ENCODE data around the gene RASGRP3. TPM values are rescaled to one million over a fixed set of nuclear protein-coding genes. Genes with fewer than 3 reads are reported as not detected.

RASGRP3 gene
- total and polyA plus RNA-seq, 9 of the 15 experiments (the other 6 are each of a cell fraction or from before 2014, with no cell fraction given) = 0.18 to 1.7 (median 1.2) TPM

DNA sequence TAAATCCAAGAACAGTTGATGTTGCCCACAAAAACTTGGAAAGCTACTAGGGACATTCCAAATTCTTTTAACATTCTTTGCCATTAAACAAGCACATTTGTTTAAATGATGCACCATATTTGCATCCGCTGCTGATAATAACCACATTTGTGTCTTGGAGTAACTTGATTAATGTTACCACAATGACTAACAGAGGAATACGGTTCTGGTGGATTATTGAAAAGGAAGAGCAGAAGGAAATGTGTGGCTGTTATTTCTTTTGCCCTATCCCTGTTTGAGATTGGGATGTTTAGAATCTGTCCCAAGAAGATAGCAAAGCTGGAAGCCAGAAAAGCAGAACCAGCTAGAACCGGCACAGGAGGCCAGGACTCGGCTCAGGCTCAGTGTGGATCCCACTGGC is 39.2 kb upstream of the RASGRP3 start (continued):
- TF ChIP-seq, protein P1, sequence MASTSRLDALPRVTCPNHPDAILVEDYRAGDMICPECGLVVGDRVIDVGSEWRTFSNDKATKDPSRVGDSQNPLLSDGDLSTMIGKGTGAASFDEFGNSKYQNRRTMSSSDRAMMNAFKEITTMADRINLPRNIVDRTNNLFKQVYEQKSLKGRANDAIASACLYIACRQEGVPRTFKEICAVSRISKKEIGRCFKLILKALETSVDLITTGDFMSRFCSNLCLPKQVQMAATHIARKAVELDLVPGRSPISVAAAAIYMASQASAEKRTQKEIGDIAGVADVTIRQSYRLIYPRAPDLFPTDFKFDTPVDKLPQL (IDR thresholded peaks at IDR 0.05; ENCODE audit: extremely low read depth, insufficient read length) = no peak
- TF ChIP-seq, protein P2, sequence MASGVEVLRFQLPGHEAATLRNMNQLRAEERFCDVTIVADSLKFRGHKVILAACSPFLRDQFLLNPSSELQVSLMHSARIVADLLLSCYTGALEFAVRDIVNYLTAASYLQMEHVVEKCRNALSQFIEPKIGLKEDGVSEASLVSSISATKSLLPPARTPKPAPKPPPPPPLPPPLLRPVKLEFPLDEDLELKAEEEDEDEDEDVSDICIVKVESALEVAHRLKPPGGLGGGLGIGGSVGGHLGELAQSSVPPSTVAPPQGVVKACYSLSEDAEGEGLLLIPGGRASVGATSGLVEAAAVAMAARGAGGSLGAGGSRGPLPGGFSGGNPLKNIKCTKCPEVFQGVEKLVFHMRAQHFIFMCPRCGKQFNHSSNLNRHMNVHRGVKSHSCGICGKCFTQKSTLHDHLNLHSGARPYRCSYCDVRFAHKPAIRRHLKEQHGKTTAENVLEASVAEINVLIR (CRISPR knock-in tag; IDR thresholded peaks at IDR 0.05) = no peak
- peak; percentile 89 for TF ChIP-seq TCF3 (CRISPR knock-in tag; IDR thresholded peaks at IDR 0.05)
- no peak for TF ChIP-seq SIN3A (IDR thresholded peaks at IDR 0.05; ENCODE audit: borderline replicate concordance in 2 of 2, control insufficient read depth in 1 of 2, low read depth in 2 of 2, low read length in 2 of 2)
- peak; percentile 61; the same call in 1 of the 2 replicates for TF ChIP-seq SMARCA4 (IDR thresholded peaks at IDR 0.05)
- TF ChIP-seq, protein P3, sequence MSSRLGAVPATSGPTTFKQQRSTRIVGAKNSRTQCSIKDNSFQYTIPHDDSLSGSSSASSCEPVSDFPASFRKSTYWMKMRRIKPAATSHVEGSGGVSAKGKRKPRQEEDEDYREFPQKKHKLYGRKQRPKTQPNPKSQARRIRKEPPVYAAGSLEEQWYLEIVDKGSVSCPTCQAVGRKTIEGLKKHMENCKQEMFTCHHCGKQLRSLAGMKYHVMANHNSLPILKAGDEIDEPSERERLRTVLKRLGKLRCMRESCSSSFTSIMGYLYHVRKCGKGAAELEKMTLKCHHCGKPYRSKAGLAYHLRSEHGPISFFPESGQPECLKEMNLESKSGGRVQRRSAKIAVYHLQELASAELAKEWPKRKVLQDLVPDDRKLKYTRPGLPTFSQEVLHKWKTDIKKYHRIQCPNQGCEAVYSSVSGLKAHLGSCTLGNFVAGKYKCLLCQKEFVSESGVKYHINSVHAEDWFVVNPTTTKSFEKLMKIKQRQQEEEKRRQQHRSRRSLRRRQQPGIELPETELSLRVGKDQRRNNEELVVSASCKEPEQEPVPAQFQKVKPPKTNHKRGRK (tag; IDR thresholded peaks at IDR 0.05) = no peak
- peak; percentile 45; the same call in 1 of the 2 replicates for TF ChIP-seq RNF2 (IDR thresholded peaks at IDR 0.05)
- no peak for TF ChIP-seq RAD51 (IDR thresholded peaks at IDR 0.05; ENCODE audit: borderline replicate concordance, low read depth)
- peak; percentile 63 to 64 for TF ChIP-seq TRIM24 (IDR thresholded peaks at IDR 0.05)
- TF ChIP-seq DPF2 (IDR thresholded peaks at IDR 0.05) = 0 out of 2 replicates have a peak, but pooled peaks have one; percentile 37
- TF ChIP-seq CXXC5 (CRISPR knock-in tag; IDR thresholded peaks at IDR 0.05) = 0 out of 2 replicates have a peak, but pooled peaks have one; percentile 10
- 0 out of 2 replicates have a peak, but pooled peaks have one; percentile 49 for TF ChIP-seq SMARCC2 (IDR thresholded peaks at IDR 0.05; ENCODE audit: low read depth)
- peak; percentile 84 for TF ChIP-seq FOSL1 (tag; conservative IDR thresholded peaks at IDR 0.05)
- TF ChIP-seq, protein P4, sequence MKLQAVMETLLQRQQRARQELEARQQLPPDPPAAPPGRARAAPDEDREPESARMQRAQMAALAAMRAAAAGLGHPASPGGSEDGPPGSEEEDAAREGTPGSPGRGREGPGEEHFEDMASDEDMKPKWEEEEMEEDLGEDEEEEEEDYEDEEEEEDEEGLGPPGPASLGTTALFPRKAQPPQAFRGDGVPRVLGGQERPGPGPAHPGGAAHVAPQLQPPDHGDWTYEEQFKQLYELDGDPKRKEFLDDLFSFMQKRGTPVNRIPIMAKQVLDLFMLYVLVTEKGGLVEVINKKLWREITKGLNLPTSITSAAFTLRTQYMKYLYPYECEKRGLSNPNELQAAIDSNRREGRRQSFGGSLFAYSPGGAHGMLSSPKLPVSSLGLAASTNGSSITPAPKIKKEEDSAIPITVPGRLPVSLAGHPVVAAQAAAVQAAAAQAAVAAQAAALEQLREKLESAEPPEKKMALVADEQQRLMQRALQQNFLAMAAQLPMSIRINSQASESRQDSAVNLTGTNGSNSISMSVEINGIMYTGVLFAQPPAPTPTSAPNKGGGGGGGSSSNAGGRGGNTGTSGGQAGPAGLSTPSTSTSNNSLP (IDR thresholded peaks at IDR 0.05; ENCODE audit: borderline replicate concordance, low read depth, low read length) = 0 out of 2 replicates have a peak, but pooled peaks have one; percentile 18
- 0 out of 2 replicates have a peak, but pooled peaks have one; percentile 11 for TF ChIP-seq CC2D1A (IDR thresholded peaks at IDR 0.05)
- peak; percentile 81 for TF ChIP-seq CBFA2T3 (IDR thresholded peaks at IDR 0.05)

Data from K562 (cell line).